Sciatic nerve (tissue), 2 donors: ENCODE data around the gene GIGYF2. TPM values are rescaled to one million over a fixed set of nuclear protein-coding genes. Genes with fewer than 3 reads are reported as not detected.

ENCODE experiments used
- ATAC-seq: fragments of 200-7000 bp; cut with Tn5 transposase; one replicate; pipeline ENCODE4 v1.9.1; 2020; ENCODE audit warnings: mild to moderate bottlenecking, moderate library complexity
- DNase-seq: peaks from one replicate; pipeline ENCODE4 v3.0.0-alpha.2; 2020; ENCODE audit warnings: low spot score
- intact Hi-C: fragments of 100-400 bp; cut with DNase I; formaldehyde crosslinking; loops from one replicate; pipeline ENCODE4 v1.14.2; 2022
- total RNA-seq: library from RNA; stranded (reverse); fragmentation: NEBNext Ultra II Directional; extraction: Animal tissue kit (Norgen Biotek cat#: 25700); gene quantifications from one replicate; pipeline ENCODE4 v1.2.1, GENCODE V29; 2021
- donor health status: DM: no; HTN: no; CAD: no.
- donor health status: DM: no; HTN: no; CAD: no.

Gene GIGYF2
- total RNA-seq, 1 donor from 2014 or later, result 97.1 TPM

DNA sequence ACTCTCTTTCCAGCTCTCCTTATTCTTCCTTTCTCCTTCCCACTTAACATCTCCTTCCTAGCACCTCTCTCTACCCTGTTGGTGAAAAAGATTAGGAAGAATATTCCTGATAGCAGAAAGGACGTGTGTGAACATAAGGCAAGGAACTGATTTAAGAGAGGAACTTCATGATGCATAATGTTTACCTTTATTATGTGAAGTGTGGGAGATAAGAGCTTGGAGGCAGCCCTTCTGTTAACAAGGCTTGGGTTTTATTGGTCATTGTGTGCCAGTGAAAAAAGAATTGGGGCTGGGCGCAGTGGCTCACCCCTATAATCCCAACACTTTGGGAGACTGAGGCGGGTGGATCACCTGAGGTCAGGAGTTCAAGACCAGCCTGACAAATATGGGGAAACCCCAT, 44.8 kb downstream of the GIGYF2 start:
- intact Hi-C loops, result no loop called here
- no peak for ATAC-seq
- no peak for DNase-seq

DNA sequence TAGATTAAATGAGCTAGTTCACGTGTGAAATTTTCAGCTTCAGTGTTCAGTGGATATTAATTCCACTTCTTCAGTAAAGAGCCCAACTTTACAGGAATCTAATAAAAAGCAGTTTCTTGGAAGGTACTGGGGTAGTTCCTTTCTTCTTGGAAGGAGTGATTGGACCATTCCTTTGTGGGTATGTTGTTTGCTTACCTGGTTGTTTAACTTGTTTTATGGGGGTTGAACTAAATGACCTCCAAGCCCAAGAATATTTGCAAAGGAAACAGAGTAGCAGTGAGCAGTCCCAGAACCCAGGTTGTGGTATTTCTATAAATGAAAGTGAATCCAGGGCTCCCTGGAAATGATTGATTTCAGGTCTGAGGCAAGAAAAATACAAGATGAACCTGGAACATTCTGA, 47.8 kb downstream of the GIGYF2 start:
- intact Hi-C loops, result no loop called here
- ATAC-seq (no peak), DNase-seq (no peak)

GRCh38 chr2:232748038-232748437, 50.9 kb downstream of the GIGYF2 start:
- DNase-seq (no peak), ATAC-seq (no peak)
- intact Hi-C loops, result no loop called here

- intact Hi-C loops, result no loop called here
- DNase-seq, result no peak
Measured at GRCh38 chr2:232749331-232749730, 52.2 kb downstream of the GIGYF2 start.

GRCh38 chr2:232750135-232750671, 53.1 kb downstream of the GIGYF2 start:
- DNase-seq, result no peak
- intact Hi-C loops, result no loop called here
- ATAC-seq, result no peak

More at GRCh38 chr2:232749331-232749730, 52.2 kb downstream of the GIGYF2 start:
- no peak for ATAC-seq

- no peak for DNase-seq
- ATAC-seq, result no peak
- intact Hi-C loops, result no loop called here
Measured at GRCh38 chr2:232757905-232758304, 60.8 kb downstream of the GIGYF2 start.

DNA sequence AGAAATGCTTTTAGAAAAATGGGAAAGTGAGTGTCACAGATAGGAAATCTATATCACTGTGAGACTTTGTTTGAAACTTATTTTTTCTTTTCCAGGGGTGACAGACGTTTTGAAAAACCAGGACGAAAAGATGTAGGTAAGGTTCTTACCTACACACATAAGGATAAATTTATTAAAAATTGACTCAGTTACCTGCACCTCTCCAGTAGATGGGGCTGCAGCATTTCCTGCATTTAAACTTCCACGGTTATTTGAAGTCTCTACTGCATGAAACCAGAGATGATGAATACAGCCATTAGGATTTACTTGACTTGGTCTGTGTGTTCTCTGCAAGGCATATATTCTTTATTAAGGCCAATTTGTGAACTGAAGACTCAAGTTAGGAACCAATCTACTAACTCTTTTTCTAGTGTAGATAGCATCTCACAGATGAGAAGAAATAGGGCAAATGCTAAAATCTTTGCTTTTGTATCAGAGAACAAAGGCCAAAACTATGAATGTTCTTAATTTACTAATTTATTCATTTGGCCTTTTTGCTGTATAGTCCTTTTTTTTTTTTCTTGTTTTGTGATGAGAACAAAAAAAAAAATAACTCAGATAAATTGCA, 64.3 kb downstream of the GIGYF2 start:
- intact Hi-C loops, result no loop called here
- ATAC-seq, result no peak
- DNase-seq, result no peak

GRCh38 chr2:232767866-232768265, 70.7 kb downstream of the GIGYF2 start:
- no peak for DNase-seq
- intact Hi-C loops, result no loop called here

DNA sequence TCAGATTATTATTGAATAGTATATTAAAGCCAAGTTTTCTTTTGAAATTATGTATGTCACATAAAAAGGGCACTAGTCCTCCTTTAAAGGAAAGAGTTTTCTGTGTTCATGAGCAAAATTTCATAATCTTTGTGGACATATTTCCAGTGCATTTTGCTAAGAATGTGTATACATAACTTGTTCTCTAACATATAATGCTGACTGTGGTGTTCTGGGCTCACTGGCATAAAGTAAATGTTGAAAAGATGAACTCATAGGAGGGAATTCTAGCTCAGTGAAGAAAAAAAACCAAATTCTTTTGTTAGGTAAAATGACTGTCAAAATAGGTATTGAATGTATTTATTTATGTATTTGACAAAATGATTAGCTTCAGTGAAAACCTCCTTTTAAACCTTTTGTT, 73.1 kb downstream of the GIGYF2 start:
- ATAC-seq (no peak), DNase-seq (no peak)
- intact Hi-C loops, result no loop called here

More at GRCh38 chr2:232767866-232768265, 70.7 kb downstream of the GIGYF2 start:
- no peak for ATAC-seq

DNA sequence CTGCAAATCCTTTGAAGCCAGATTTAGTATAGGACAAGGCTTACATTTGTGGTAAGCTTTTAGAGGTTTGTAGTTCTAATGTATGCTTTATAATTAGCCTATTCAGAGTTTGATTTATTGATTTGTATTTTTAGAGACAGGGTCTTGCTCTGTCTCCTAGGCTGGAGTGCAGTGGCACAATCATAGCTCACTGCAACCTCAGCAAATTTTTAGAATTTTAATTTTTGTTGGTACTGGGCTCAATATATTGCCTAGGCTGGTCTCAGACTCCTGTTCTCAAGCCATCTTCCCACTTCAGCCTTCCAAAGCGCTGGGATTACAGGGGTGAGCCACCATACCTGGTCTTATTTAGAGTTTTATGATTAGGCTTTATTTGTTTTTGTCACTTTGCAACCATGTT, 74.7 kb downstream of the GIGYF2 start:
- no peak for ATAC-seq
- no peak for DNase-seq
- intact Hi-C loops, result no loop called here

DNA sequence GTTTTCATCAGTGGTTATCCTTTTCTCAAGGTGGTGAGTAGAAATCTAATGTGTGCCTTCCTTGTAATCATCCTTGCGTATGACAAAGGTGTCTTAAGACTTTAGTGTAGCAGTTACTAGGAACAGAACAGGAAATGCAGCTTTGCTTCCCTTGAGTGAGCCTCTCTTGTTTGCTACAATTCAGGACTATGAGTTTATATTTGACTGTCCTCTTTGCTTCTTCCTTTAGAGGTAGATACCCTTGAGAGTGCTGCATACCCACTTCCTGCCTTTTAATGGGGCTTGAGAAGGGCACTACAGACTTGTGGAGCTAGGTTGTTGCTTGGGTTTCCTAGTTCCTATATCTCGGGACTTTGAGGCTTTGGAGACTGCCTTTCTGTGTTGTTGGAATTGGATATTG, 75.4 kb downstream of the GIGYF2 start:
- ATAC-seq (no peak), DNase-seq (no peak)
- intact Hi-C loops, result no loop called here

DNA sequence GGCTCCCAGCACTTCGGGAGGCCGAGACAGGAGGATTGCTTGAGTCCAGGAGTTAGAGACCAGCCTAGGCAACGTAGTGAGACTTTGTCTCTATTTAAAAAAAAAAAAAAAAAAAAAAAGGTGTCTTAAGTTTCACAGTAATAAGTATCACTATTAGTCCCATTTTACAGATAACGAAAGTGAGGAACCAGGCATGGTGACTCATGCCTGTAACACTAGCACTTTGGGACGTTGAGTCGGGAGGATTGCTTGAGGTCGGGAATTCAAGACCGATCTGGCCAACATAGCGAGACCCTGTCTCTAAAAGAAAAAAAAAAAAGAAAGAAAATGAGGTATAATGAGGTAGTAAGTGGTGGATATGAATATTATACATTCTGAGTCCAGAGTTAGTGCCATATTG, 76.7 kb downstream of the GIGYF2 start:
- DNase-seq, result no peak
- no peak for ATAC-seq
- intact Hi-C loops, result no loop called here

DNA sequence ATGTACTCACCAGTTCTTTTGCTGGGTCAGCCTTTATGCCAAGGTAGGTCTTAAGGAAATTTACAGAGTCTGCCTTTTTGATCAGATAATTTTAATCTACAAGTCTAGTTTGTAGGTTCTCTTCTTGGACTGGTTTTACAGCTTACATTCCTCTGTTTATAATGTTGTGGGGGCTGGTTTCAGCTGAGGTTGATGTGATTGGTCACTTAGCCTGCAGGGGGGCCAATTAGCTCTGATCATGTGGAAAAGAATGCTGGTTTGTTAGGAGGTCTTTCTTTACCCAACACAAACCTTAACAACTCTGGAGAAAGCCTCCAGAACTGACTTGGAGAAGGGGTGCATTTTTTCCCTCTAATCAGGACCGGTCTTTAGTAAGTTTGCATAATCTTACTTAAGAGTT, 79.3 kb downstream of the GIGYF2 start, which contains the start of gene KCNJ13:
Gene KCNJ13, minus strand, starts transcription at position 131 of the 400 bp plus-strand sequence. CDS start 5,203 bp downstream, outside the sequence.
- intact Hi-C loops, result no loop called here
- DNase-seq (no peak), ATAC-seq (no peak)

DNA sequence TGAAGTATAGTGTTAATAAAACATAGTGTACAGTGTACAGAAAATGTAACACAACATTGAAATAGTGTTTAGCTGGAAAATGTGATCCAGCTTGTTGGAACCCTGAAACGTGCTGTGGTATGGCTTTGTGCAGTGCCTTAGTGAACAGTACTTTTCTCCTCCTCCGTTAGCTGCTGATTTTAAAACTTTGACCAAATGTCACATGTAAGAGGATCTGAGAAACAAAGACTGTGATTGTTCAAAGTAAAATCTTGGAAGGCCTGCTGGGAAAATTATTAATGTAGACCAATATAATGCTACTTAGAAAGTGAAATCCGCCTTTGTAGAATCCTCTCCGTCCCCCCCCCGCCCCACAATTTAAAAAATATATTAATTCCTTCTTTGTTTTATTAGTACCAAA, 80.1 kb downstream of the GIGYF2 start:
- peak; percentile 61 for ATAC-seq
- intact Hi-C loops, result no loop called here
- DNase-seq, result no peak

DNA sequence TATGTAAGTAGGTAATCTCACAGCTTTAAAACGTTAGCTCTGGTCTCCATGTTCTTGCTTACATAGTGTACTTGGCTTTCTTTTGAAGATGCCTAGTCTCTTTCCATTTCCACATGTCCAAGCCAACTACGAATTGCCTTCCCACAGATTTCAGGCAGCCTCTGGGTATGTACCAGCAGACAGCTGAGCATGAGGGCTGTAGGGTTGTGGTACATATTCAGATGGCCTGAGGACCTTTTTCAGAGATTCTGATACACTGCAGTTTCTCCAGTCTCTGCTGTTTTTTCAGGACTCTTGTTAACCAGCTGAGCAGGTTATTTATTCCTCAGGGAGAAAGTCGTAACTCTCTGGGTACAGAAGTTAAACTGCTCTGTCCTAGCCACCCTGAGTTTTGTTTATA, 82.3 kb downstream of the GIGYF2 start:
- DNase-seq (no peak), ATAC-seq (no peak)
- intact Hi-C loops, result no loop called here

GRCh38 chr2:232779934-232780333, 82.8 kb downstream of the GIGYF2 start:
- ATAC-seq (no peak), DNase-seq (no peak)
- intact Hi-C loops, result no loop called here

GRCh38 chr2:232781765-232782164, 84.6 kb downstream of the GIGYF2 start:
- no peak for DNase-seq
- intact Hi-C loops, result no loop called here
- no peak for ATAC-seq

DNA sequence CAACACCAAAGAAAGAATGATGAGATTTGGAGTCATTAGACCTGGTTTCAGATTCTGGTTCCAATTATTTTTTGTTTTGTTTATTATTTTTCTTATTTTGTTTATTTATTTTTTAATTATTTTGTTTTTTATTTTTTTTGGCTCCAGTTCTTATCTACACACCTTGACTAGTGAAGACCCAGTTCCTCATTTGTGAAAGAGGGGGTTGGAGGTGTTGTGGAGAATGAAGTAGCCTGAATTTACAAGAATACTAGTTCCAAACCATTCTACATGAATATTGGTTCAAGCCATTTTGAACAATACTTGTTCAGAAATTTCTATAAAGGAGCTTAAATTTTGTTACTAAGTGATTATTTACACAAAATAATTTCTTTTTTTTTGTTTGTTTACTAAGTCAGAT, 86.1 kb downstream of the GIGYF2 start:
- intact Hi-C loops, result no loop called here
- ATAC-seq, result no peak
- no peak for DNase-seq

DNA sequence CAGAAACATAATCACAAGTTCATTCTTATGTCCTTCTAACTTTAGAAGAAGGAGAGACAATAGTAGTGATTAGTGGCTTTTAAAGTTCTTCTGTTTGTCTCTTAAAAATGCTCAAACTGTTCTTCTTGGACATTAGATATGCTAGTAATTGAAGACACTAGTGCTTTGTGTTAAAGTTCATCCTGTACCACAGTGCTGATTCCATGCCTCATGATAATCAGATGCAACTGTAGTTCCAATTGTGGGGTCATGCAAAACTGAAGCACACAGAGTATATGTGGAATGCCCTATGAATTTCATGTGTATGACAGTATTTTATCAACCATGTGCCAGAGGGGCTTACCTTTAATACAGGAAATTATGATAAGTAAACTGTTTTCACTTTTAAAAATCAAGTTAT, 90.7 kb downstream of the GIGYF2 start:
- intact Hi-C loops, result no loop called here
- no peak for ATAC-seq

GRCh38 chr2:232789082-232789481, 92.0 kb downstream of the GIGYF2 start:
- DNase-seq, result no peak
- intact Hi-C loops, result no loop called here

More for the DNA sequence above, 90.7 kb downstream of the GIGYF2 start:
- DNase-seq, result no peak

DNA sequence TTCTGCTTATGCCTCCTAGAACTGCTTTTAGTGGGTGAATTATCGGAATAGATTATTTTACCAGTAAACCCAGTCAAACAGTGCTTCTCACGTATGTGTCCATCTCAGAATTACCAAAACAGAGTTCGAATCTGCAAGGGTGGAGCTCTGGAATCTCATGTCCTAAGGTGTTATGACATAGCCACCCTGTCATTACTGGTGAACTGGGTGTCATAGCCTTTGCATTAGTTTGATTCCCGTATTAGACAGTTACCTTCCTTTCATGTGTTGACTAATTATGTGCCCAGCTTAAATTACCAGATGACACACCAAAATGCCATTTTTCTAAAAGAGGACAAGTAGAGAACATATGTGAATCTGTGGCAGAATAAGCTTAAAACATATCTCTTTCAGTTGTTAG, 94.4 kb downstream of the GIGYF2 start:
- ATAC-seq (no peak), DNase-seq (no peak)
- intact Hi-C loops, result no loop called here

More at GRCh38 chr2:232789082-232789481, 92.0 kb downstream of the GIGYF2 start:
- ATAC-seq, result no peak
